HG02852 (cell line): ENCODE measurements around the gene PICK1.

Experiments
- ATAC-seq: cut with Tn5 transposase; IDR thresholded peaks from one replicate; pipeline ENCODE4 v1.9.1; 2021; ENCODE audit warnings: mild to moderate bottlenecking, moderate library complexity; ENCODE audit not compliant: unreplicated experiment

Gene PICK1

DNA sequence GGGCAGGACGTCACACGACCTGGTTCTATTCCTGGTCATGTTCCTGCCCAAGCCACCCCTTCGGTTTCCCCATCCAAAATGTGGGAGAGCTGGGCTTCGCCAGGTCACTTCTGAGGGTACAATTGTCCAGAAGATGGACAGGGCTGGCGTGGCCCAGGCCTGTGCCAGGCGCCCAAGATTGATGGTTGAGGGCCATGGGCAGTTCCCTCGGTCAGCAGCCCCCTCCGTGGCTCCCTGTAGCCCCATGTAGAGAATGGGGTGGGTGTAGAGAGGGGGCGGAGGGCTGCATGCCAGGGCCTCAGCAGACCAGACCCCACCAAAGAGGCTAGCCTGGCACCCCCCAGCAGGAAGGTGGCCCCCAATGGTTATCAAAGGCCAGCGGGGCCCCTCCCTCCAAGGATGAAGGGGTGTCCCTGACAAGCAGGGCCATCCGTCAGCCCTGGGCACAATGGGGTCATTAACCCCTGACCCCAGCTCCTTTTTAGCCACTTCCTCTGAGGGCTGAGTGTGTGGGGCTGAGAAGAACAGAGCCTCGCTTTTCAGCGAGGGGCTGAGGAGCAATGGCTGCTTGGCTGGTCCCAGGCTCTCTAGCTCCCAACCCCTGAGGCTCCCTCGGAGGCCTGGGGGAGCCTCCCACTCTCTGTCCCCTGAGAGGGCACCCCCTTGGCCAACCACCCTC is 11.0 kb upstream of the PICK1 start:
- no peak for ATAC-seq

- ATAC-seq, result no peak
Measured at GRCh38 chr22:38049812-38050619, 7.2 kb upstream of the PICK1 start.

DNA sequence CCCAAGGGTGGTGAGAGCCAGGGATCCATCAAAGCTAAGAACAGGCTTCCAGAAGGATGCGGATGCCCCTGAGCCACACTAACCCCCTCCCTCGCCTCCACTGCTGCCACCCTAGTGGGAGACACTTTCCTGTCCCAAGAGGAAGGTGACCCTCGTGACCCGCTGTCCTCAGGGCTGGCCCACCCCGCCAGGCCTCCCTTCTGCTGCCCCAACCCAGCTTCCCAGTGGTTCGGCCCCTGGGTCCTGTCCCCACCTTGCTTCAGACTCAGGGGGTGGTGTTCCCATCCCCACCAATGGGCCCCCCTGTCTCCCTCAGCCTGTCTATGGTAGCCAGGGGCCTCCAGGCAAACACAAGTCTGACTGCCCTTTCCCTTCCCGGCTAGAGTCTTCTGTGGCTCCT is 6.5 kb upstream of the PICK1 start:
- ATAC-seq, result no peak

DNA sequence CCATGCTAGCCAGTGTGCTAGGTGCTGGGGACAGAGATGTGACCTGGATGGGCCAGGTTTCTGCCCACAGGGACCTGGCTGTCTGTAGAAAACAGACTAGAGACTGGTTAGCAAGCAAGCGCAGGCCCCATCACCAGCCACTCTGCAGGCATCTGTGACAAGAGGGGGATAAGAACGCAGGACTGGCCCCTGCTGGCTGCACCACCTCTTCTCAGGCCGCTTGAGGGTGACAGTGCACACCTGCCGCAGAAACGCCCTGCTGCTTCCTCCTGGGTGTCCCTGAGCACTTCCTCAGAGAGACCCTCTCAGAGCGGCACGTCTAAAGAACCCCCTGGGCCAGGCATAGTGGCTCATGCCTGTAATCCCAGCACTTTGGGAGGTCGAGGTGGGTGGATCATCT is 5.9 kb upstream of the PICK1 start:
- no peak for ATAC-seq

DNA sequence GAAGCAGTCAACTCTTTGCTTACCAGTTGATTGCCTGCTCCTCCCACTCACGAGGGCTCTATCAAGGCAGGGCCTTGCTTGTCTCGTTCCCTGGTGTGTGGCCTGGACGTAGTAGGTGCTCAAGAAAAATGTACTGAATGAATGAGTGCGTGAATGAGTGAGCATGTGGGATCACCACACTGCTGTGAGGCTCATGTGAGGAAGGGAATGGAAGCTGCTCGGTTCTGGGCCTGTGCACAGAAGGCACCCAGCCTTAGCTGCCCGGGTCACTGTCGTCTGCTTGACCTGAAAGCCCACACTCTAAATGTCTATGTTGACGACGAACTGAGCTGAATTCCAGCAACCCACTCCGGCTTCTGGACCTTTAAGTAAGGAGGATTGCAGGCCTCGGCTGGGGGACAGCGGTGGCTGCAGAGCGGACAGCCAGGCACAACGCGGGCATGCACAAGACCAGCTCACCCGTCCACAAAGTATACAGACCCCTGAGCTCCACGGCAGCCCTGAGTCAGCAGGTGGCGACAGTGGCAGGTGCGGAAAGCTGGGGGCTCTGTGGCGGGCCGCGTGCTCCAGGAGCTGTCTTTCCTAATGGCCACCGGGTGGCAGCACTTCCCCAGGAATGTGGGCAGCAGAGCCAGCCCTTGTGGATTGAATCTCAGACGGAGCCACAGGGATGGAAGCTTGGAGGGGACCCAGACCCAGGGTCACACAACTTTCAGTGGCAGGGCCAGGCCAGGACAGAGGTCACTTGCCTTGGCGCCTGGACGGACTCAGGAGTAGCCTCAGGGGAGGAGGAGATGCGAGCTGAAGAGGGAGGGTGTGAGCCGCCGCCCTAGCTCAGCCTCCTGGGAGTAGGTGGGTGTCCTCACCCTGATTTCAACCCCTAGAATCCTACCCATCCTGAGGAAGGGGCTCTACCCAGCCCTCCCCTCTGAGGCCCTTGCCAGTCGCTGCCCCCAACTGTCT is 5.0 kb upstream of the PICK1 start:
- no peak for ATAC-seq

DNA sequence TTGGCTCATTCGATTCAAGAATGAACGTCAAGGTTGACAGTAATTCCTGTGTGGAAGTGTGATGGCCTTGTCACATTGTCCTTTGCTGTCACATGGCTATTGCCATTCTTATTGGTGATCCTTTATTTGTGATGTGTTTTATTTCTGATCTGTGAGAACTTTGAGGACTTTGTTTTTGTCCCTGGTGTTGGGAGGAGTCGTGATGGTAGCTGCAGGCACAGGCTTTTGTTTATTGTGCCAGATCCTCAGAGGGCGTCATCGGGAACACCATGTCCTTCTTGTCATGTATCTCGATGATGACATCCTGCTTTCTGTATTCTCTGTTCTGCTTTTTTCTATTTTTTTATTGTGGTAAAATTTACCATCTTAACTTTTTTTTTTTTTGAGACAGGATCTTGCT is 5.6 kb downstream of the PICK1 start:
- no peak for ATAC-seq

GRCh38 chr22:38065539-38065938 is 8.3 kb downstream of the PICK1 start:
- ATAC-seq, result no peak

GRCh38 chr22:38066381-38067027 is 9.3 kb downstream of the PICK1 start:
- ATAC-seq, result no peak

- ATAC-seq, result no peak
Measured at GRCh38 chr22:38067028-38067415, 9.8 kb downstream of the PICK1 start.

GRCh38 chr22:38067761-38068360 is 10.7 kb downstream of the PICK1 start:
- no peak for ATAC-seq

DNA sequence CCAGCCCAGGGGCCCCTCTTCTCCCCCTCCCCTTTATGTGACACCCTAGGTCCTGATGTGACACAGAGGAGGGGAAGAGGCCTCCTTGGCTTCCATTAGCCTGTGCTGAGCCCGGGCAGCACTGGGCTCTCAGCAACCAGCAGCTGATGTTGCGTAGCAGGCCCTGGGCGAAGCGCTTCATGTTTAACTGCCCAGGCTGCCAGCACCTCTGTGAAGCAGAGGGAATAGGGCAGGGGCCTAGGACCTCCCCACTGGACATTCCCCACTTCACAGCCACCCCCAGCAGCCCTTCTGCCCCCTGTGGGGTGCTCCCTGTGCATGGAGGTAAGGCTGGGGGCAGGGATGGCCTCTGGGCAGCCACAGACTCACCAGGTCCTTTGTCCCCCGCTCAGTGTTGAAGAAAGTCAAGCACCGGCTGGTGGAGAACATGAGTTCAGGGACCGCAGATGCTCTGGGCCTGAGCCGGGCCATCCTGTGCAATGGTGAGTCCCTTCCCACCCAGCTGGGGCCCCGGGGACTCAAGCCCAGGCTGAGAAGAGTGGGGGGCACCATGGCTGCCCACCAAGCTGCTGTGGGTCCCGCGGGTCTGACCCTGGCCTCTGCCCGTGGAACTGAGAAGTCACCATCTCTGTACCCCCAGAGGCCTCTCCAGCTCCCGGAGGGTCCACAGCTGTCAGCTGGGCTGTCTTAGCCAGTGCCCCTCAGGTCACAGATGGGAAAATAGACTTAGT is 11.6 kb downstream of the PICK1 start:
- no peak for ATAC-seq

DNA sequence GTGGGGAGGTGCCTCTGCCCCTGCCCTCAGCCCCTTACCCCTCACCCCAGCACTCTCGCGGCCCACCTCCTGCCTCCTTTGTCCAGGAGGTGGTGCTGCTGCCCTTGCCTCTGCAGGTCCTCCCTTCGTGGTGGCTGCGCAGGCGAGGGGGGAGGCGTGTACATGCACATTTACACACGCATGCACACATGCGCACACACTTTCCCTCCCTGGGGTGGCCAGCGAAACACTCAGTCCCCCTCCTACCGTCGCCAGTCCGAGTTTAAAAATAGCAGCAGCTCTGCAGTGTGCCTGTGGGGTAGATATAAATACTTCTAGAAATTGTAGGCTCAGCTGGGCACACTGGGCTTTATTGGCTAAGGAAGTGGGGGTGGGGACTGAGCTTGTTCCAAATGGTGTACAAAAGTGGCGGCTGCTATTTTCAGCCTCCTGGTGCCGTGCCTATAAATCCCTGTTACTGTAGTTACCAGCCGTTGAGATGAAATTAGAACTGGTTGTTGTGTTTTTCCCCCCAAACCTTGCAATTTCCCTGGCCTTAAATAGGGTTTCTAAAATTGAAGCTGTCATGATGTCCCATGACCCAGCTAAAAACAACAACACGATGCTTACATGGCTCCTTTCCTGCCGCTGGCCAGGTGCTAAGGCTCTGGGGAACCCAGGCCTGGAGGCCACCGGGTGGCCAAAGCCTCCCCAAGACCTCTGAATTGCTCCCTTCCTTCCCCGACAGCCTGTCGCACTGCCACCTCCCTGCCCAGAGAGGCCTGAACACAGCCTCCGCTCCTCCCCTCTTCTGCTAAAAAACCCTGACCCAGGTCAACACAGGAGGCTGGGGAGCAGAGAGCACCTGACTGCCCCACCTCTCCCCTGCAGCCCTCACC is 12.4 kb downstream of the PICK1 start:
- no peak for ATAC-seq

GRCh38 chr22:38070250-38070921 is 13.2 kb downstream of the PICK1 start:
- ATAC-seq, result no peak

DNA sequence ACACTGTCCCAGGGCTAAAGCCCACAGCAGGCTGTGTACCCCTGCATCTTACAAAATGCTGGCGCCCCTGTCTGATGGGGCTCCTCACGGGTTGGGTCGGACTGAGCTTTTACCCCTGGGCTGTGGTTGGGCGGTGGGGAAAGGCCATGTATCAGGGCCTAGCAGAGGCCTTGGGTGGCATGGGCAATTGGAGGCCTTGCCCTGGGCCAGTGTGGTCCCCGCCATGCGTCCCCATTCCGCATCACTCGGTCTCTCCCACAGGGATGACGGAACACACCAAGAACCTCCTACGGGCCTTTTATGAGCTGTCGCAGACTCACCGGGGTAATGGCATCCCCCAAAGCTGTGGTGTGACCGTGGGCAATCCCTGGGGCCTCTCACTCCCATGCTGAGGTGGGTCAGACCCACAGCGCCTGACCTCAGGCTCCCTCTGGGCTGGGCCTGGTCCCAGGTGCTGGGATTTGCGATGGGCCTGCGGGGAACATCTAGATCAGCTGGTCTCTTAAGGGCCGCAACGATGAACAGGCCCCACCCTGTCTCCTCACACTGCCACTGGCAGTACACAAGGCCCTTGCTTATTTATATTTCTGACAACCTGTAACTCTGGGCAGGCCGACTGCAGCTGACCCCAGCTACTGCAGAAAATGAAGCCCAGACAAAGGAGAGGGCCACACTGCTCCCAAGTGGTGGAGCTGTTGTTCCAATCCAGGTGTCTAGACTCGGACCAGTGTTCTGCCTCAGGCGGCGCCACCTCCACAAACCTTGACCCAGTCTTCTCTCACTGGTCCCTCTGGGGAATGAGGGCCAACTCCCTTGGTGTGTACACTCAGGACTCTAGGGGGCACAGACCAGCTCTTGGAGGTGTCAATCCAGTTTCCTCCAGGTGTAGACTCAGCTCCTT is 14.5 kb downstream of the PICK1 start:
- no peak for ATAC-seq

DNA sequence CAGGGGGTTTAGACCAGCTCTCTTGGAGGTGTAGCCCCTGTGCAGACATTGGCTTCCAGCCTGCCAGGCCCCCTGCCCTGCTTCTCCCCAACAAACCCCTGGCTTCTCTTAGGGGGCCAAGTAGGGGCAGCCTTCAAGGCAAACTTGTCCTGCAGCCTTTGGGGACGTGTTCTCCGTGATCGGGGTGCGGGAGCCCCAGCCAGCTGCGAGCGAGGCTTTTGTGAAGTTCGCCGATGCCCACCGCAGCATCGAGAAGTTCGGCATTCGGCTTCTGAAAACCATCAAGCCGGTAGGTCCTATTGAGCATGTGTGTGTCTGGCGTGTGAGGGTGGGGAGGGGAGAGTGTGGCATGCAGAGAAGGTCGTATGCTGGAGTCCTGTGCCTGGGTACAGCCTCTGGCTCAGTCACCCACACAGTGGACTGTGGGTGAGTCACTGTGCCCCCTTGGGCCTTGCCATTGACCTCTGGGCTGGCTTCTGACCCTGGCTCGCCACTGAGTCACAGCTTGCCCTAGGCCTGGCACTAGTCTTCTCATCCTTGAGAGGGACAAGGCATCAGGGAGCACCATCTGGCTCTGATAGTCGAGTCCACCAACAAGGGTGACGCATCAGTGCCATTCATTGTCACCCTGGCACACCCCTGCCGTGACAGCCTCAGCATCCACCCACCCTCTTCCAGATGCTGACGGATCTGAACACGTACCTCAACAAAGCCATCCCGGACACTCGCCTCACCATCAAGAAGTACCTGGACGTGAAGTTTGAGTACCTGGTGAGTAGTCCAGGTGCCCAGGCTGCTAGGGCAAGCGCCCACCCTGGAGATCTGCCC is 15.3 kb downstream of the PICK1 start:
- no peak for ATAC-seq
